GM18505 (cell line): ENCODE results near the gene CREB5.

Source experiments
- ATAC-seq: cut with Tn5 transposase; IDR thresholded peaks from one replicate; pipeline ENCODE4 v1.9.1; 2021; ENCODE audit not compliant: unreplicated experiment
- POLR2A ChIP-seq: IDR thresholded peaks from 4 replicates; pipeline ENCODE4 v1.6.1; 2011; ENCODE audit warnings: borderline replicate concordance; ENCODE audit not compliant: insufficient read depth, insufficient read length; ENCODE audit errors: extremely low read depth

Gene CREB5

DNA sequence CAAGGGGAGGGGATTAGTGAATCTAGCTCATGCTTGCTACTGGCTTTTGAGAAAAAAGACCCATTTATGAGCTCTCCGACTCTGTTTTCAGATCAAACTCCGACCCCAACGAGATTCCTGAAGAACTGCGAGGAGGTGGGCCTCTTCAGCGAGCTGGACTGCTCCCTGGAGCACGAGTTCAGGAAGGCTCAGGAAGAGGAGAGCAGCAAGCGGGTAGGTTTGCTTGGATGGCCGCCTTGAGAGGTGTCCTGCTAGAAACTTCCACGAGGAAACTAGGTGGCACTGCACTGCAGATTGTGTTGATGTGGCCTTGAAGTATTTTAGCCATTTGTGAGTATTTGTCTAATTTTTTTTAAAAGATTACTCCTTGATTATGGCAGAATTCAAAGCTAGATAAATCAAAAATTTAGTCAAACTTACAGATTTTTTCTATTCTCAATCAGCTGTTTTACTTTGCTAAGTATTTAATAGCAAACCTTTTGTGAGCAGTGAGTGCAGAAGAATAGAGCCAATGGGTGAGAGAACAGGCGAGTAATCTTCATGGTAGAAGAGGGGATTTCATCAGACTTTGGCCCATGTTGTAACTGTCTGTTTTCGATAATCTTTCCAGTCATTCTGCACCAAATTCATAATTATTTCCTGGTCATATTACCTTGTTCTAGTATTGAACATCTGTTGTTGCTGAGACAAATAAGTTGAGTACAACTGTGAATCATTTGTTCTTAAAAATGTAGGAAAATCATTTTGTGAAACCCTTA lies 95.4 kb downstream of the CREB5 start:
- no peak for TF ChIP-seq POLR2A
- ATAC-seq: no peak

GRCh38 chr7:28509251-28510025 lies 97.1 kb downstream of the CREB5 start:
- ATAC-seq: peak; percentile 67
- TF ChIP-seq POLR2A: peak; percentile 18

GRCh38 chr7:28510026-28510369 lies 97.7 kb downstream of the CREB5 start:
- TF ChIP-seq POLR2A: no peak
- ATAC-seq: no peak

- no peak for TF ChIP-seq POLR2A
- no peak for ATAC-seq
Measured at GRCh38 chr7:28512668-28513440, 100.5 kb downstream of the CREB5 start.

DNA sequence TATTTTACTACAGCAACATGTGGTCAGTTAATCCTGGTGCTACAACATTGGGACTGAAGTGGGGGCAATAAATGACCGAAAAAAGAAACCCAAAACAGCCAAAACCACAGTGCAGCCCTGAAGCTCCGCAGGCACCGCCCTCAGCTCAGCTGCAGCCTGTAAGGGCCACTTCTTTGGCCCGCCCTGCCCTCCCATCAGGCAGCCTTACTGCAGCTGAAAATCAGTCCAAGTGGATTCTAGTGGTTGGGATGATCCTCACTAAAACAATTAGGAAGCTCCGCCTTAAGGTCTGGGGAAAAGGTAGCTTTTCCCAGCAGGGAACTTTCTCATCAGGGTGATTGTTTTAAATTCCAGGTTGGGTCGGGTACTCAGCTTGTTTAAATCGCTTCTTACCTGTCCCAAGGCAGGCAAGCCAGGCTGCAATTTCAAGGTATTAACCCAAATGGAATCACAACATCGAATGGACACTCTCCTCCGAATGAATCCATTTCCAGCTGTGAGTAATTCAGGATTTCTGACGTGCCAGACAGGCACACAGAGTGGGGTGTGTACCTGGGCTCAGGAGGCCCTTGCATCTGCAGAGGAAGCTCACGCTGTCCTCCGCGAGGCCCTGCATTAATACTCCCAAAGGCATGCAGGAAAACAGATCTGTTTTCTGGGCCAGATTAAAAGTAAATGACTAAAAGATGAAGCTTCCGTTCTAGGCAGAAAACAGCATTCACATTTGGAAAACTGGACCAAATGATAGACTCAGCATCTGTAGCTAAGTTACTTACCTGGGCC lies 104.3 kb downstream of the CREB5 start:
- ATAC-seq: no peak
- TF ChIP-seq POLR2A: no peak

GRCh38 chr7:28517206-28517605 lies 104.9 kb downstream of the CREB5 start:
- TF ChIP-seq POLR2A: no peak
- ATAC-seq: no peak

GRCh38 chr7:28517606-28518005 lies 105.3 kb downstream of the CREB5 start:
- no peak for ATAC-seq
- no peak for TF ChIP-seq POLR2A

DNA sequence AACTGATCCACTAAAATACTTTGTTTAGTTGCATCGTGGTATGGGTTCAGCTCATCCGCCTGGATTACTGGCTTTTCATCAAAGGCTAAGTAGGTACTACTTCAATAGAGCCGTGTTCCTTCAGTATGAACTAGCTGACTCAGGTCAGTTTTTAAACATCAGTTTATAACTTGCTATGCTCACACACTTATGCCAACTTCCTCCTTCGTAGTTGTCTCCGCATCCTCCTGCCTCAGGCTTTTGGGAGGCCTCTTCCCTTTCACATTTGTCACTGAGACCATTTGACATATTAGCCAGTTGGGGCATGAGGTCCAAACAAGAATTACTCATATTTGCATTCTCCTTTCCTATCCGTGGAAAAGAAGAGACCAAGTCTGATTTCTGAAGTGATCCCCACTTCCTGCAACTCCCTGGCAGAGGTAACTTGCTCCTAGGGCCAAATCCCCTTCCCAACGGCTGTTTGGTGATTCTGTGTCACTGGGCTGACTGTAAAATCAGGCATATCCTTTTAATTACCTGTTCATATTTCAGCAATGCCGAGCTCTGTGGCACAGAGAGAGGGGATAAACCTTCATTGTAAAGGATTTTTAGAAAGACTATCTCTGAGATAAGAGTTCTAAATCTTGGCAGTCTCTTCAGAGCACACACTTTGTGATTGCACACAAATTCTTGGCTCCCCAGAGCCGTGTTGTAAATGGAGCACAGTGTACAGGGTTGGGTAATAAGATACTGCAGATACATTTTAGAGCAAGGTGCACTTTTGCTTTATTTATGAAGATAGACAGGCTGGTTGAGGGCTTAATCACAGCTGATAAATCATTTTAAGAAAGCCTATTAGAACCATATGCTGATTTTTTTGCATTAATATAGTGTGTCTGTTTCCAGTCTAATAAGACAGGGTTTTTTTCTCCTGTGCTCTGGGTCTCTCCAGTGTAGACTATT lies 108.0 kb downstream of the CREB5 start:
- no peak for ATAC-seq
- TF ChIP-seq POLR2A: no peak

DNA sequence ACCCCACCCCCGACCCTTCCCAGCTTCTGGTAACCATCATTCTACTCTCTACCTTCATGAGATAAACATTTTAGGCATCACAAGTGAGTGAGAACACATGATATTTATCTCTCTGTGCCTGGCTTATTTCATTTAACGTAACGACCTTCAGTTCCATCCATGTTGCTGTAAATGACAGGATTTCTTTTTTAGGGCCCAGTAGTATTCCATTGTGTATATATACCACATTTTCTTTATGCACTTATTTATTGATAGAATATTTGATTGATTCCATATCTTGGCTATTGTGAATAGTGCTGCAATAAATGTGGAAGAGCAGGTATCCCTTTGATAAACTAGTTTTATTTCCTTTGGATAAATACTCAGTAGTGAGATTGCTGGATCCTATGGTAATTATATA lies 112.7 kb downstream of the CREB5 start:
- no peak for ATAC-seq
- TF ChIP-seq POLR2A: no peak

DNA sequence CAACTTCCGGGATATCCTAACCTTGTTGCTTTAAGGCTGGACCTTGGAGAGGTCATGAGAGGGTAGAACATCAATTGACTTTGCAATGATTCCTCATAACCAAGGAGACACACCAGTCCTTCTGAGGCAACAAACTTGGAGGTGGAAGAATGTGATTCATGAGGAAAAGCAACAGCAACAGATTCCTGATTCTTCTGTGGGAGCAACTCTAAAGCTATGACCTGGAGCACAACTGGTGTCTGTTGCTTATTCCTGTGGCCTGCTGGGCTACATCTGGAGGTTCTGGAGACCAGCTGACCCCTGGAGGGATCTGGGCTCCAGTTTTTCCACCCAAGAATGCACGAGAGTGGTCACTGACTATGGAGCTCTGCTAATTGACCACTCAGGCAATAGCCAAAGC lies 116.6 kb downstream of the CREB5 start:
- ATAC-seq: no peak
- TF ChIP-seq POLR2A: no peak

GRCh38 chr7:28529755-28530154 lies 117.4 kb downstream of the CREB5 start:
- TF ChIP-seq POLR2A: no peak
- no peak for ATAC-seq
